PC-3 (cell line): ENCODE data around the gene UGT1A10. TPM values are rescaled to one million over a fixed set of nuclear protein-coding genes. Genes with fewer than 3 reads are reported as not detected.
"Not testable (repeated sequence)": the region's sequence is repeated elsewhere in the genome, so short reads cannot be mapped to it uniquely, and the experiment has no call there.

Source experiments
- ATAC-seq: fragments of 200-7000 bp; cut with Tn5 transposase; 2 replicates; pipeline ENCODE4 v1.9.1; 2020; ENCODE audit warnings: mild to moderate bottlenecking, moderate library complexity
- BruUV-seq: library from RNA; stranded (reverse); fragments of 400-500 nt; replicated peaks from 2 replicates; lab custom pipeline; 2021; lab: Mats Ljungman, UMichigan
- CTCF ChIA-PET: fragments of 300-600 bp; sonication (Branson Sonifier 250); formaldehyde crosslinking; loops from one replicate; lab custom pipeline; 2022; ENCODE audit warnings: antibody characterized with exemption; lab: Charles Lee
- POLR2A ChIA-PET: fragments of 300-600 bp; sonication (Branson Sonifier 250); formaldehyde crosslinking; loops from one replicate; lab custom pipeline; 2022; ENCODE audit warnings: antibody characterized with exemption; ENCODE audit not compliant: unreplicated experiment; lab: Charles Lee
- DNase-seq: peaks from one replicate; pipeline ENCODE4 v3.0.0-alpha.2; 2015
- H2AFZ ChIP-seq: fragments of 300-600 bp; sonication (generic); 2 replicates; pipeline ENCODE4 v1.6.0; 2016; ENCODE audit warnings: antibody characterized with exemption, low read length
- H3F3A ChIP-seq: fragments of 300-600 bp; sonication (generic); one replicate; pipeline ENCODE4 v1.6.0; 2017; ENCODE audit warnings: antibody characterized with exemption, low read length, control low read depth, mild to moderate bottlenecking; ENCODE audit not compliant: unreplicated experiment
- H3K27ac ChIP-seq: fragments of 300-600 bp; sonication (generic); 2 replicates; pipeline ENCODE4 v1.5.1; 2016; ENCODE audit warnings: mild to moderate bottlenecking, low read length
- H3K27me3 ChIP-seq: fragments of 300-600 bp; sonication (generic); 2 replicates; pipeline ENCODE4 v1.6.1; 2016; ENCODE audit warnings: low read length, mixed read lengths
- H3K36me3 ChIP-seq: fragments of 300-600 bp; sonication (generic); 2 replicates; pipeline ENCODE4 v1.6.1; 2016; ENCODE audit warnings: low read depth, mixed run types, low read length, mixed read lengths
- H3K4me1 ChIP-seq: fragments of 300-600 bp; sonication (generic); 2 replicates; pipeline ENCODE4 v1.5.1; 2016; ENCODE audit warnings: low read length; ENCODE audit not compliant: insufficient read depth
- H3K4me2 ChIP-seq: fragments of 300-600 bp; sonication (generic); 2 replicates; pipeline ENCODE4 v1.6.0; 2016; ENCODE audit warnings: low read length
- H3K4me3 ChIP-seq: fragments of 300-600 bp; sonication (generic); 2 replicates; pipeline ENCODE4 v1.5.1; 2016; ENCODE audit warnings: mild to moderate bottlenecking, low read length, mixed read lengths
- H3K79me2 ChIP-seq: fragments of 300-600 bp; sonication (generic); 2 replicates; pipeline ENCODE4 v1.6.1; 2017; ENCODE audit warnings: low read length, mixed read lengths
- H3K9ac ChIP-seq: fragments of 300-600 bp; sonication (generic); 2 replicates; pipeline ENCODE4 v1.6.0; 2016; ENCODE audit warnings: mild to moderate bottlenecking, low read length
- H3K9me2 ChIP-seq: fragments of 300-600 bp; sonication (generic); replicated peaks from 2 replicates; pipeline ENCODE4 v1.6.1; 2016; ENCODE audit warnings: mixed run types, low read length, mixed read lengths
- H3K9me3 ChIP-seq: fragments of 300-600 bp; sonication (generic); 2 replicates; pipeline ENCODE4 v1.6.1; 2016; ENCODE audit warnings: low read length, mixed read lengths
- H4K20me1 ChIP-seq: fragments of 300-600 bp; sonication (generic); 2 replicates; pipeline ENCODE4 v1.6.1; 2016; ENCODE audit warnings: low read length, mixed read lengths
- CTCF ChIP-seq: fragments of 300-600 bp; sonication (generic); conservative IDR thresholded peaks from 2 replicates; pipeline ENCODE4 v1.5.1; 2017; ENCODE audit warnings: antibody characterized with exemption, low read depth, mild to moderate bottlenecking, low read length
- EZH2 ChIP-seq: fragments of 300-600 bp; sonication (generic); IDR thresholded peaks from one replicate; pipeline ENCODE4 v1.6.1; 2017; ENCODE audit warnings: antibody characterized with exemption, mild to moderate bottlenecking, low read length; ENCODE audit not compliant: unreplicated experiment
- EZH2phosphoT487 ChIP-seq: fragments of 300-600 bp; sonication (generic); IDR thresholded peaks from 2 replicates; pipeline ENCODE4 v1.6.1; 2018; ENCODE audit warnings: mild to moderate bottlenecking, antibody characterized with exemption, low read length, borderline replicate concordance
- intact Hi-C: fragments of 100-400 bp; cut with micrococcal nuclease; formaldehyde crosslinking; loops from 2 replicates; pipeline ENCODE4 v1.9.0; 2023
- total RNA-seq: library from RNA; depleted of rRNA; stranded (reverse); fragments of >200 nt; gene quantifications from 2 replicates; pipeline ENCODE4 v1.2.3, GENCODE V29; 2014

Gene UGT1A10
- total RNA-seq, 1 experiment from 2014 or later = not detected

DNA sequence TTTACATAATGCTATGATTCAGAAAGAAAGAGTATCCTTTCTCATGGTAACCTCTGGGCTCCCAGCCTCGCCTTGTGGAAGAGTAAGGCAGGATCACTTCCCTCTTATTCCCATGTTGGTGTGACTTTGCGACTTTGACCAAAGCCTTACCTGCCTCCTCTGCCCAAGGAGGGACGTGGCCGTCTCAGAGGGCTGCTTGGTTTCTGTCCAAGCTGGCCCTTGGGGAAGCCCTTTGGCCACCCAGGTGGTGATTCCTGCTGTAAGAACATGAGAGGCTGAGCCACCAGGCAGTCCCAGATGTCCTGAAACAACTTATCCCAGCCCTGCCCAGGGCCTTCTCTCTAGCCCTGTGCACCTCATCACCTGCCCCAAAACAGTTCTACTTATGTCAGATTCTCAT, 62.5 kb downstream of the UGT1A10 start:
- no peak overlapping the region for H3K27ac ChIP-seq
- no peak overlapping the region for H3K4me2 ChIP-seq
- H3K4me1 ChIP-seq = peaks cover 10% of the 10 kb centered on the region
- H3K36me3 ChIP-seq = no peaks in the 10 kb centered on the region
- BruUV-seq = no TSS peak
- H2AFZ ChIP-seq = no peak overlapping the region
- DNase-seq = no peak
- no peaks in the 10 kb centered on the region for H4K20me1 ChIP-seq
- H3K9me2 ChIP-seq = no peaks in the 10 kb centered on the region
- H3K79me2 ChIP-seq = no peaks in the 10 kb centered on the region
- TF ChIP-seq CTCF = no peak
- no peak for TF ChIP-seq EZH2phosphoT487
- no peak for TF ChIP-seq EZH2
- no peaks in the 10 kb centered on the region for H3K9me3 ChIP-seq
- no peak overlapping the region for H3K9ac ChIP-seq
- H3F3A ChIP-seq = no peaks in the 10 kb centered on the region
- H3K27me3 ChIP-seq = no peaks in the 10 kb centered on the region
- ChIA-PET CTCF (no interaction called here), POLR2A (no interaction called here)
- no peak for ATAC-seq
- no peak overlapping the region for H3K4me3 ChIP-seq
- intact Hi-C loops = no loop called here

- Histone ChIP-seq H3K4me1 (peaks cover 10% of the 10 kb centered on the region), H4K20me1 (no peaks in the 10 kb centered on the region), H3K9me3 (no peaks in the 10 kb centered on the region), H2AFZ (peak overlapping the region; percentile 64), H3K27ac (peak overlapping the region; percentile 91), H3F3A (no peaks in the 10 kb centered on the region), H3K27me3 (no peaks in the 10 kb centered on the region), H3K9me2 (no peaks in the 10 kb centered on the region), H3K9ac (peak overlapping the region; percentile 55), H3K4me3 (no peak overlapping the region), H3K4me2 (no peak overlapping the region), H3K36me3 (no peaks in the 10 kb centered on the region), H3K79me2 (no peaks in the 10 kb centered on the region)
- ChIA-PET POLR2A (no interaction called here), CTCF (no interaction called here)
- TF ChIP-seq EZH2phosphoT487 = no peak
- TF ChIP-seq CTCF = no peak
- no peak for TF ChIP-seq EZH2
- ATAC-seq (no peak), DNase-seq (no peak)
- intact Hi-C loops = no loop called here
- TSS peak; percentile 46 for BruUV-seq
Observed at GRCh38 chr2:233699424-233700027, 63.3 kb downstream of the UGT1A10 start.

DNA sequence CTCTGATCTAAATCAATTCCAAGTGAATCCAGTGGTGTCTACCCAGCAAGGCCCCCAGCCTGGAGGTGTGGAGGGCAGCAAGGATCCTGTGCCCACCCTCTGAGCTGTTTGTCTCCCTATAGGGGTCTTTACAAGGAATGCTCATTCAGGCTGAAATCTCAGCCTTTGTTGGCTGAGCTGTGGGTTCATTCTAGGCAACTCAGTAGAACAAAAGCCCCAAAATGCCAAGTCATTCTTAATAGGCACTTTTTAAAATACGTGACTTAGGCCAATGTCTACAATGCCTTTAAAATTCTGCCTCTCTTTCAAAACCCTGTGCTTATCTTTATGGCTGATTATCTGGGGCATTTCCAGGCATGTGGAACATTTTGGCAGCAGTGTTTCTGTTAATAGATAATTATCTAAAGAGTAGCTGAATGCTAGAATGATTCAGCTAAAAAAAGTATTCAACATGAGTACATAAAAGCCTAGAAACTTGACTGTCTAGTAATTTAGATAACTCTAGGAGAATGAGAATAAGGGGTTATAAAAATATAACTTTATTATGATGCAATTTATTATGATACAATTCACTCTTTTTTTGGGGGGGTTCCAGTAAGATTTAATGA, 63.9 kb downstream of the UGT1A10 start:
- Histone ChIP-seq H3K4me3 (no peak overlapping the region), H4K20me1 (no peaks in the 10 kb centered on the region), H3K4me2 (no peak overlapping the region), H3F3A (no peaks in the 10 kb centered on the region), H3K9me3 (no peaks in the 10 kb centered on the region), H3K9ac (peak overlapping the region; percentile 55), H3K27ac (peak overlapping the region; percentile 91), H3K27me3 (no peaks in the 10 kb centered on the region), H3K36me3 (no peaks in the 10 kb centered on the region), H3K79me2 (no peaks in the 10 kb centered on the region), H2AFZ (peak overlapping the region; percentile 64), H3K9me2 (no peaks in the 10 kb centered on the region), H3K4me1 (peaks cover 10% of the 10 kb centered on the region)
- ChIA-PET CTCF (no interaction called here), POLR2A (no interaction called here)
- ATAC-seq (peak; percentile 75), DNase-seq (peak; percentile 81)
- no TSS peak for BruUV-seq
- intact Hi-C loops = no loop called here
- no peak for TF ChIP-seq CTCF
- TF ChIP-seq EZH2phosphoT487 = no peak
- no peak for TF ChIP-seq EZH2

GRCh38 chr2:233700842-233701241, 64.6 kb downstream of the UGT1A10 start:
- H3K79me2 ChIP-seq, ATAC-seq, H3K9me2 ChIP-seq, H3K27me3 ChIP-seq, H2AFZ ChIP-seq, POLR2A ChIA-PET, CTCF ChIA-PET, H4K20me1 ChIP-seq, H3K9ac ChIP-seq, H3K9me3 ChIP-seq, H3K4me3 ChIP-seq, BruUV-seq, H3K4me2 ChIP-seq, intact Hi-C loops, H3F3A ChIP-seq, H3K36me3 ChIP-seq, DNase-seq, H3K27ac ChIP-seq: not testable (repeated sequence)
- peaks cover 12% of the 10 kb centered on the region for H3K4me1 ChIP-seq
